GM12872 (cell line): ENCODE data around the gene TSG101.

Experiments
- TF ChIP-seq, protein P1 (sequence below): IDR thresholded peaks from 3 replicates; pipeline ENCODE4 v1.5.1; 2011; ENCODE audit warnings: low read depth, mild to moderate bottlenecking, low read length, moderate library complexity; ENCODE audit not compliant: insufficient read depth

Gene TSG101

DNA sequence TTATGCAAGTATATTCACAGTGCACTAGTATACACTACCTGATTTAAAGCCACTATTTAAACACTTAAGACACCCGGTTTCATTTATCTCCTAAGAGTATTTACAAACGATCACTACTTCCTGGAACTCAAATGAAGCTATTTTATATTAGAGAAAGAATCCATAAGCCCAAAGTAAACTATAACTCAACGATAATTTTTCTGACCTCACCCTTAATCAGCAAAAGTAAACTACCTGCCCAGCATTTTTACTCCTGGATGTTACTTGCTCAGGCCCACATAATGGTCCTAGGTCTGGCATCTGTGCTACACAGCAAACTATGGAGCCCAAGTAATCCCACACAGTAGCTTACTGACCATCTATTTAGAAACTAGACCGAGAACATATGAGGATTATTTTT lies 33.4 kb downstream of the TSG101 start:
- TF ChIP-seq, protein P1, sequence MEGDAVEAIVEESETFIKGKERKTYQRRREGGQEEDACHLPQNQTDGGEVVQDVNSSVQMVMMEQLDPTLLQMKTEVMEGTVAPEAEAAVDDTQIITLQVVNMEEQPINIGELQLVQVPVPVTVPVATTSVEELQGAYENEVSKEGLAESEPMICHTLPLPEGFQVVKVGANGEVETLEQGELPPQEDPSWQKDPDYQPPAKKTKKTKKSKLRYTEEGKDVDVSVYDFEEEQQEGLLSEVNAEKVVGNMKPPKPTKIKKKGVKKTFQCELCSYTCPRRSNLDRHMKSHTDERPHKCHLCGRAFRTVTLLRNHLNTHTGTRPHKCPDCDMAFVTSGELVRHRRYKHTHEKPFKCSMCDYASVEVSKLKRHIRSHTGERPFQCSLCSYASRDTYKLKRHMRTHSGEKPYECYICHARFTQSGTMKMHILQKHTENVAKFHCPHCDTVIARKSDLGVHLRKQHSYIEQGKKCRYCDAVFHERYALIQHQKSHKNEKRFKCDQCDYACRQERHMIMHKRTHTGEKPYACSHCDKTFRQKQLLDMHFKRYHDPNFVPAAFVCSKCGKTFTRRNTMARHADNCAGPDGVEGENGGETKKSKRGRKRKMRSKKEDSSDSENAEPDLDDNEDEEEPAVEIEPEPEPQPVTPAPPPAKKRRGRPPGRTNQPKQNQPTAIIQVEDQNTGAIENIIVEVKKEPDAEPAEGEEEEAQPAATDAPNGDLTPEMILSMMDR = no peak

DNA sequence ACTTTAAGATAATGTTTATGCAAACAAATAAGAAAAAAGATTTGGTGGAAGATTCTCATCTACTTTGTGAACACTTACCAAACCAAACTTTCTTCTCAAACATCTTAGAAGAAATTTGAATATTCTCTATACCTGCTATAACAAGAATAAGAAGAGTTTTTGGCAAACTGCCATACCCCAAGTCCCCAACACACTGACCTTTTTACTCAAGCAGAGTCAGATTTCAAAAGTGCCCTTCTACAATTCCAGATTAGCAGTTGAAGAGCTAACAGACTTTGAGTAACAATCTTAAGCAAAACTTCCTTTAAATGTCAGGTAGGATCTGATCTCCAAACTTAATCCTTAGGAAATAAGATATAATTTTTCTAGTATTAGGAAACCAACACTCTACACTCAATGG lies 33.9 kb downstream of the TSG101 start:
- TF ChIP-seq, protein P1 = no peak

DNA sequence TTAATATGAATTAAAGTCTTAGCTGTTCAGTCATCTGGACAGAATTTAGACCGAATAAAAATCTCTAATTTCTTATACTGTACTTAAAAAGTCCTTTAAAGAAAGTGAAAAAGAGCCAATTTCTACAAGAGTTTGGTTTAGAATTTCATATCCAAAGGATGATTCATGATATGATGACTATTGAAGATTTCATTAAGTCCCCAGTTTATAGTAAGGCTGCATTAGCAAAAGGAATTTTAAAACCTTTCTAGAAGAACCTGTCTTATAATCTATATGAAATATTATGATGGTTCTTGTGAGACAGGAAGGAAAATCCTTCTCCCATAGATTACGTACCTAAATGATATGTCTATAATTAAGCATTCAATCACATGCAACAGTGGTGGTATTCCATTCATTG lies 34.8 kb downstream of the TSG101 start:
- TF ChIP-seq, protein P1 = no peak

DNA sequence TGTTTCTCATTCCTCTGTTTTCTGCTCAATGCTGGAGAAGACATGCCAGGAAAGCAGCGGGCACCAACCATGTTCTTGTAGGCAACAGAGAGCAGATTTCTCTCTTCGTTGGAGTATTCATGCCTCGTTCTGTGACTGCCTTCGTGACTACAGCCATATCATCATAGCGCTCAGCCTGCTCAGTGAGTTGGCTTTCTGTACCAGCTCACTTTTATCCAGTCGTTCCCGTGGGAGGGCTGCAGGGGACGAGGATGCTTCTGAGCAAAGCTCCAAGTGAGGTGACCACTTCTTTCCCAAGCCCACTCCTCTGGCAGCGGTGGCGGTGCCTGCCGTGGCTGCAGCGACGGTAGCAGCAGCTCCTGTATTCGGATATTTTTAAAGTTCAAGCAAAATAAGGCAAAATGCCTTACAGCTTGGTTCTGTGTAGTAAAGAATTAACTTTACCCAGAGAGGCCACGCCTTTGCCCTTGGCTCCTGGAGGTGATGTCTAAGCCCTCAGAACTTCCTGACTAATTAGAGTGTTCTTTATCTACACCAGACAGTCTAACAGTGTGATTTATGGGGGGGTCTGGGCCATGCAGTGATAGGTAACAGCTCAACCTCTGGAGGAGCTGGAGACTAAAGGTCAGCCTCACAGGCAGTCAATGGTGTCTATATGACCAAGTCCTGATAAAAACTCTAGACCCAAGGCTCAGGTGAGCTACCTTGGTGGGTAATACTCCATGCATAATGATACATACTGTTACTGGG lies 35.8 kb downstream of the TSG101 start:
- TF ChIP-seq, protein P1 = no peak

DNA sequence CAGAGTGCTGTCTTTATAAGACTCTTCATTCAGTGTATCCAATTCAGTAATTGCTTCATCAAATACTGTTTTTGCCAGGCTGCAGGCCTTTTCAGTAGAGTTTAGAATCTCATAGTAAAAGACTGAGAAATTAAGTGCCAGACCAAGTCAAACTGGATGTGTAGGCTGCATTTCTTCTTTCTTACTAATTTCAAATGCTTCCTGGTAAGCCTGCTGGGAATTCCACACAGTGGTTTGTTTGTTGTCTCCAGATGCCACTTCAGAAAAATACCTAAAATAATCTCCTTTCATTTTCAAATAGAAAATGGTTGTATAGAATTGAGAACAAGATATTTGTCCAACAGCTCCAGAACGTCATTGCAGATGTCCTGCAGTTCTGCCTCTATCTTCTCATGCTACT lies 36.4 kb downstream of the TSG101 start:
- TF ChIP-seq, protein P1 = no peak

DNA sequence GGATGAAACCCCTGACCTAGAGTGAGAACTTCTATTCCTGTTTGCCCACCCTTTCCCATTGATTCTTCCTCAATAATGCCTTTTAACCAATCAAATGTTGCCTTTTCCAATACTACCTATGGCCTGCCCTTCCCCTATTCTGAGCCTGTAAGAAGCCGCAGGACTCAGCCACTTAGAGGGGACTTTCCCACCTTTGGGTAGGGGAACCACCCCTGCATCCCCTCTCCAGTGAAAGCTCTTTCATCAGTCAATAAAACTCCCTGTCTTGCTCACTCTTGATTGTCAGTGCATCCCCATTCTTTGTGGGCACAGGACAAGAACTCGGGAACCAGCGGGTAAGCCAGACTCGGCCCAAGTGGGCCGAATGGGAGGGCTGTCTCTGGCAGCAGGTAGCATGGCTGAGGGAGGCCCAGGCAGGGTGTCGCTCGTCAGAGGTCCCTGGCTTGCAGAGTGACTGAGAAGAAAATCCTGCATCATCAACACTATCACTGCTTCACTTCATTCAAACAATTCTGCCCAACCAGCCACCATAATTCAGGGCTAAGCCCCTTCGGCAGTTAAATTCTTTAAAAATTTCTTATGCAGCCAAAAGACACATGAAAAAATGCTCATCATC lies 40.7 kb downstream of the TSG101 start:
- TF ChIP-seq, protein P1 = no peak

DNA sequence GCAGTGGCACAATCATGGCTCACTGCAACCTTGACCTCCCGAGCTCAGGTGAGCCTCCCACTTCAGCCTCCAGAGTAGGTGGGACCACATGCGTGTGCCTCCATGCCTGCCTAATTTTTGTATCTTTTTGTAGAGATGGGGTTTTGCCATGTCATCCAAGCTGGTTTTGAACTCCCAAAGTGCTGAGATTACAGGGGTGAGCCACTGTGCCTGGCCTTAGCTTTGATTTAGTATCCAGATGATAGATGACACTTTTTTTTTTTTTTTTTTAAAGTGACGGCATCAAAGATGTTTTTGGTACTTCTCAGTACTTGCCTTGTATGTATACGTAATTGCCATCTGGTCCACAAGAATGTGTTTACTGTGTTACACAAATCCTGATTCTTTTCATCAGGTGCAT lies 47.7 kb downstream of the TSG101 start:
- TF ChIP-seq, protein P1 = no peak
